Neutrophil (primary cell): ENCODE results near the gene IL17A.

Experiments
- H3K27ac ChIP-seq: fragments of 200-600 bp; sonication (generic); 2 replicates; pipeline ENCODE4 v1.5.1; 2016; ENCODE audit warnings: mild to moderate bottlenecking, moderate library complexity
- H3K27me3 ChIP-seq: fragments of 200-600 bp; sonication (generic); 2 replicates; pipeline ENCODE4 v1.6.0; 2016; ENCODE audit warnings: mild to moderate bottlenecking
- H3K36me3 ChIP-seq: fragments of 200-600 bp; sonication (generic); 2 replicates; pipeline ENCODE4 v1.5.1; 2017
- H3K4me1 ChIP-seq, 2 experiments: fragments of 200-600 bp in 1 of 2; sonication (generic) in 1 of 2; 1 replicate in 1 of 2; 2 replicates in 1 of 2; pipeline versions ENCODE4 v1.5.1 to v1.6.1; 2013 to 2016; ENCODE audit warnings: low read depth in 1 of 2, low read length in 1 of 2, mild to moderate bottlenecking in 1 of 2, moderate library complexity in 1 of 2; ENCODE audit not compliant: control insufficient read depth in 1 of 2, insufficient read depth in 1 of 2
- H3K4me3 ChIP-seq, 2 experiments: fragments of 200-600 bp in 1 of 2; sonication (generic) in 1 of 2; 1 replicate in 1 of 2; 2 replicates in 1 of 2; pipeline ENCODE4 v1.5.1; 2013 to 2016; ENCODE audit warnings: low read depth in 1 of 2, low read length in 1 of 2, mild to moderate bottlenecking in 1 of 2, moderate library complexity in 1 of 2
- H3K9me3 ChIP-seq: fragments of 200-600 bp; sonication (generic); 2 replicates; pipeline ENCODE4 v1.5.1; 2016
- CTCF ChIP-seq: fragments of 200-600 bp; sonication (generic); IDR thresholded peaks from 2 replicates; pipeline ENCODE4 v1.5.1; 2016; ENCODE audit warnings: antibody characterized with exemption

The IL17A gene

GRCh38 chr6:52216932-52217575 is 30.9 kb downstream of the IL17A start:
- Histone ChIP-seq H3K9me3 (no peaks in the 10 kb centered on the region), H3K4me1 (no peaks in the 10 kb centered on the region), H3K36me3 (no peaks in the 10 kb centered on the region), H3K4me3 (no peak overlapping the region), H3K27me3 (no peaks in the 10 kb centered on the region), H3K27ac (no peak overlapping the region)
- TF ChIP-seq CTCF: no peak

- Histone ChIP-seq H3K4me1 (no peaks in the 10 kb centered on the region), H3K4me3 (no peak overlapping the region), H3K36me3 (no peaks in the 10 kb centered on the region), H3K27me3 (no peaks in the 10 kb centered on the region), H3K9me3 (no peaks in the 10 kb centered on the region), H3K27ac (no peak overlapping the region)
- no peak for TF ChIP-seq CTCF
These were observed 31.6 kb downstream of the IL17A start for GRCh38 chr6:52217761-52218160.

- H3K27me3 ChIP-seq: no peaks in the 10 kb centered on the region
- no peaks in the 10 kb centered on the region for H3K36me3 ChIP-seq
- no peaks in the 10 kb centered on the region for H3K4me1 ChIP-seq
- H3K27ac ChIP-seq: no peak overlapping the region
- no peak for TF ChIP-seq CTCF
- H3K9me3 ChIP-seq: no peaks in the 10 kb centered on the region
- no peak overlapping the region for H3K4me3 ChIP-seq
These were observed 35.1 kb downstream of the IL17A start for GRCh38 chr6:52221302-52221701.

GRCh38 chr6:52227495-52227894 is 41.3 kb downstream of the IL17A start:
- Histone ChIP-seq H3K27me3 (no peaks in the 10 kb centered on the region), H3K27ac (no peak overlapping the region), H3K9me3 (no peaks in the 10 kb centered on the region), H3K4me1 (no peaks in the 10 kb centered on the region), H3K36me3 (no peaks in the 10 kb centered on the region), H3K4me3 (no peak overlapping the region)
- TF ChIP-seq CTCF: no peak

GRCh38 chr6:52230685-52231084 is 44.5 kb downstream of the IL17A start:
- Histone ChIP-seq H3K36me3 (no peaks in the 10 kb centered on the region), H3K4me3 (no peak overlapping the region), H3K4me1 (no peaks in the 10 kb centered on the region), H3K27ac (no peak overlapping the region), H3K27me3 (no peaks in the 10 kb centered on the region), H3K9me3 (no peaks in the 10 kb centered on the region)
- no peak for TF ChIP-seq CTCF
